ENCODE data around the gene ATXN10.

The ATXN10 gene

GRCh38 chr22:45819305-45819704 is 147.7 kb downstream of the ATXN10 start:
- Histone ChIP-seq H3K36me3 (ENCODE audit: control insufficient read depth in 5 of 5, insufficient read depth in 5 of 5, low read length in 5 of 5) (peaks cover under 1 to 38% (median 16%) of the 10 kb centered on the region in 5 donors), H3K27me3 (ENCODE audit: control insufficient read depth in 5 of 5, insufficient read depth in 4 of 5, low read length in 5 of 5) (no peaks in the 10 kb centered on the region), H3K4me3 (ENCODE audit: low read depth in 1 of 5, low read length in 5 of 5) (no peak overlapping the region), H3K9ac (ENCODE audit: low read length in 5 of 5) (no peak overlapping the region), H3K9me3 (ENCODE audit: control insufficient read depth in 5 of 5, low read length in 5 of 5) (no peaks in the 10 kb centered on the region), H3K27ac (ENCODE audit: low read depth, low read length) (no peak overlapping the region), H3K4me1 (ENCODE audit: control insufficient read depth in 5 of 5, insufficient read depth in 5 of 5, low read length in 5 of 5) (no peaks in the 10 kb centered on the region)

GRCh38 chr22:45823336-45823735 is 151.7 kb downstream of the ATXN10 start:
- Histone ChIP-seq H3K4me1 (ENCODE audit: control insufficient read depth in 5 of 5, insufficient read depth in 5 of 5, low read length in 5 of 5) (no peaks in the 10 kb centered on the region), H3K36me3 (ENCODE audit: control insufficient read depth in 5 of 5, insufficient read depth in 5 of 5, low read length in 5 of 5) (peaks cover 0 to 26% (median 4%) of the 10 kb centered on the region in 5 donors), H3K27me3 (ENCODE audit: control insufficient read depth in 5 of 5, insufficient read depth in 4 of 5, low read length in 5 of 5) (no peaks in the 10 kb centered on the region), H3K27ac (ENCODE audit: low read depth, low read length) (no peak overlapping the region), H3K9me3 (ENCODE audit: control insufficient read depth in 5 of 5, low read length in 5 of 5) (no peaks in the 10 kb centered on the region), H3K4me3 (ENCODE audit: low read depth in 1 of 5, low read length in 5 of 5) (no peak overlapping the region), H3K9ac (ENCODE audit: low read length in 5 of 5) (no peak overlapping the region)

- Histone ChIP-seq H3K27me3 (ENCODE audit: control insufficient read depth in 5 of 5, insufficient read depth in 4 of 5, low read length in 5 of 5) (no peaks in the 10 kb centered on the region), H3K27ac (ENCODE audit: low read depth, low read length) (no peak overlapping the region), H3K9me3 (ENCODE audit: control insufficient read depth in 5 of 5, low read length in 5 of 5) (no peaks in the 10 kb centered on the region), H3K9ac (ENCODE audit: low read length in 5 of 5) (no peak overlapping the region), H3K4me1 (ENCODE audit: control insufficient read depth in 5 of 5, insufficient read depth in 5 of 5, low read length in 5 of 5) (no peaks in the 10 kb centered on the region), H3K36me3 (ENCODE audit: control insufficient read depth in 5 of 5, insufficient read depth in 5 of 5, low read length in 5 of 5) (peaks cover 0 to 11% (median 4%) of the 10 kb centered on the region in 5 donors), H3K4me3 (ENCODE audit: low read depth in 1 of 5, low read length in 5 of 5) (no peak overlapping the region)
These were observed 154.9 kb downstream of the ATXN10 start for GRCh38 chr22:45826520-45826919.

DNA sequence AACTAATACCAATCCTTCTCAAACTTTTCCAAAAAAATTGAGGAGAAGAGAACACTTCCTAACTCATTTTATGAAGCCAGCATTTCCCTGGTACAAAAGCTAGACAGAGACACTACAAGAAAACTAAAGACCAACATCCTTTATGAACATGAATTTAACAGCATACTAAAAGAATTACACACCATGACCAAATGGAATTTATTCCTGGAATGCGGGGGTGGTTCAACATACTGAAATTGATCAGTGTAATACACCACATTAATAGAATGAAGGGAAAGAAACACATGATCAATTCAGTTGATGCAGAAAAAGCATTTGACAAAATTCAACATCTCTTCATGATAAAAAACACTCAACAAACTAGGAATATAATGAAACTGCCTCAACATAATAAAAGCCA is 157.2 kb downstream of the ATXN10 start:
- no peak overlapping the region for H3K9ac ChIP-seq (ENCODE audit: low read length in 5 of 5)
- H3K9me3 ChIP-seq (ENCODE audit: control insufficient read depth in 5 of 5, low read length in 5 of 5) = no peaks in the 10 kb centered on the region
- H3K4me1 ChIP-seq (ENCODE audit: control insufficient read depth in 5 of 5, insufficient read depth in 5 of 5, low read length in 5 of 5) = no peaks in the 10 kb centered on the region
- no peak overlapping the region for H3K27ac ChIP-seq (ENCODE audit: low read depth, low read length)
- H3K36me3 ChIP-seq (ENCODE audit: control insufficient read depth in 5 of 5, insufficient read depth in 5 of 5, low read length in 5 of 5) = peaks cover 0 to 15% (median 5%) of the 10 kb centered on the region in 5 donors
- H3K27me3 ChIP-seq (ENCODE audit: control insufficient read depth in 5 of 5, insufficient read depth in 4 of 5, low read length in 5 of 5) = no peaks in the 10 kb centered on the region
- no peak overlapping the region for H3K4me3 ChIP-seq (ENCODE audit: low read depth in 1 of 5, low read length in 5 of 5)

- no peak overlapping the region for H3K27ac ChIP-seq (ENCODE audit: low read depth, low read length)
These were observed 159.1 kb downstream of the ATXN10 start for GRCh38 chr22:45830531-45831245.

GRCh38 chr22:45831394-45831793 is 159.8 kb downstream of the ATXN10 start:
- Histone ChIP-seq H3K27ac (ENCODE audit: low read depth, low read length) (no peak overlapping the region), H3K4me1 (ENCODE audit: control insufficient read depth in 5 of 5, insufficient read depth in 5 of 5, low read length in 5 of 5) (peaks cover 0 to 2% (median 0%) of the 10 kb centered on the region in 5 donors), H3K9ac (ENCODE audit: low read length in 5 of 5) (no peak overlapping the region), H3K27me3 (ENCODE audit: control insufficient read depth in 5 of 5, insufficient read depth in 4 of 5, low read length in 5 of 5) (no peaks in the 10 kb centered on the region), H3K4me3 (ENCODE audit: low read depth in 1 of 5, low read length in 5 of 5) (no peak overlapping the region), H3K36me3 (ENCODE audit: control insufficient read depth in 5 of 5, insufficient read depth in 5 of 5, low read length in 5 of 5) (peaks cover 0 to 24% (median 11%) of the 10 kb centered on the region in 5 donors), H3K9me3 (ENCODE audit: control insufficient read depth in 5 of 5, low read length in 5 of 5) (no peaks in the 10 kb centered on the region)

More at GRCh38 chr22:45830531-45831245, 159.1 kb downstream of the ATXN10 start:
- no peaks in the 10 kb centered on the region for H3K9me3 ChIP-seq (ENCODE audit: control insufficient read depth in 5 of 5, low read length in 5 of 5)
- H3K36me3 ChIP-seq (ENCODE audit: control insufficient read depth in 5 of 5, insufficient read depth in 5 of 5, low read length in 5 of 5) = peaks cover 0 to 24% (median 11%) of the 10 kb centered on the region in 5 donors
- H3K4me1 ChIP-seq (ENCODE audit: control insufficient read depth in 5 of 5, insufficient read depth in 5 of 5, low read length in 5 of 5) = no peaks in the 10 kb centered on the region
- no peak overlapping the region for H3K4me3 ChIP-seq (ENCODE audit: low read depth in 1 of 5, low read length in 5 of 5)
- H3K9ac ChIP-seq (ENCODE audit: low read length in 5 of 5) = no peak overlapping the region
- H3K27me3 ChIP-seq (ENCODE audit: control insufficient read depth in 5 of 5, insufficient read depth in 4 of 5, low read length in 5 of 5) = no peaks in the 10 kb centered on the region

DNA sequence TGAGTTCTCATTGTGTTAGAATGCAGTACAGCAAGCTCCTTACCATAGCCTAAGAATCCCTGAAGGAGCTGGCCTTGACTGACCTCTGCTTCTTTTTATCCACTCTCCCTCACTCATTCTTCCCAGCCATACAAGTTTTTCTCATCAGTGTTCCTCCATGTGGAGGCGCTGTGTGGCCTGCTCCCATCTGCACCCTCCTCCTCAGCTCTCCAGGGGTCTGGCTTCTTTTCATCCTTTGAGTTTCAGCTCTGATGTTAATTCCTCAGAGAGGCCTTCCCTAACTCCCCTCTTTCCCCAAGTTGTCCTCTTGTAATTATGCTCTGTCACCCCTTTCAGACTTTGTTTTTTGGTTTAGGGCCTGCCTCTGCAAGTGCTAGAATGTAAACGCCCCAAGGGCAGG is 160.5 kb downstream of the ATXN10 start:
- Histone ChIP-seq H3K27ac (ENCODE audit: low read depth, low read length) (no peak overlapping the region), H3K27me3 (ENCODE audit: control insufficient read depth in 5 of 5, insufficient read depth in 4 of 5, low read length in 5 of 5) (no peaks in the 10 kb centered on the region), H3K4me3 (ENCODE audit: low read depth in 1 of 5, low read length in 5 of 5) (no peak overlapping the region), H3K9me3 (ENCODE audit: control insufficient read depth in 5 of 5, low read length in 5 of 5) (no peaks in the 10 kb centered on the region), H3K4me1 (ENCODE audit: control insufficient read depth in 5 of 5, insufficient read depth in 5 of 5, low read length in 5 of 5) (peaks cover 0 to 7% (median 0%) of the 10 kb centered on the region in 5 donors), H3K36me3 (ENCODE audit: control insufficient read depth in 5 of 5, insufficient read depth in 5 of 5, low read length in 5 of 5) (peaks cover 0 to 24% (median 11%) of the 10 kb centered on the region in 5 donors), H3K9ac (ENCODE audit: low read length in 5 of 5) (no peak overlapping the region)

- peaks cover 0 to 24% (median 11%) of the 10 kb centered on the region in 5 donors for H3K36me3 ChIP-seq (ENCODE audit: control insufficient read depth in 5 of 5, insufficient read depth in 5 of 5, low read length in 5 of 5)
- H3K27ac ChIP-seq (ENCODE audit: low read depth, low read length) = no peak overlapping the region
- no peaks in the 10 kb centered on the region for H3K9me3 ChIP-seq (ENCODE audit: control insufficient read depth in 5 of 5, low read length in 5 of 5)
- H3K4me3 ChIP-seq (ENCODE audit: low read depth in 1 of 5, low read length in 5 of 5) = no peak overlapping the region
- no peak overlapping the region for H3K9ac ChIP-seq (ENCODE audit: low read length in 5 of 5)
- peaks cover 0 to 7% (median 0%) of the 10 kb centered on the region in 5 donors for H3K4me1 ChIP-seq (ENCODE audit: control insufficient read depth in 5 of 5, insufficient read depth in 5 of 5, low read length in 5 of 5)
- H3K27me3 ChIP-seq (ENCODE audit: control insufficient read depth in 5 of 5, insufficient read depth in 4 of 5, low read length in 5 of 5) = no peaks in the 10 kb centered on the region
These were observed 161.4 kb downstream of the ATXN10 start for GRCh38 chr22:45832959-45833580.

GRCh38 chr22:45833613-45834012 is 162.0 kb downstream of the ATXN10 start:
- Histone ChIP-seq H3K4me1 (ENCODE audit: control insufficient read depth in 5 of 5, insufficient read depth in 5 of 5, low read length in 5 of 5) (peaks cover 0 to 7% (median 0%) of the 10 kb centered on the region in 5 donors), H3K9ac (ENCODE audit: low read length in 5 of 5) (no peak overlapping the region), H3K9me3 (ENCODE audit: control insufficient read depth in 5 of 5, low read length in 5 of 5) (no peaks in the 10 kb centered on the region), H3K4me3 (ENCODE audit: low read depth in 1 of 5, low read length in 5 of 5) (no peak overlapping the region), H3K36me3 (ENCODE audit: control insufficient read depth in 5 of 5, insufficient read depth in 5 of 5, low read length in 5 of 5) (peaks cover 0 to 24% (median 11%) of the 10 kb centered on the region in 5 donors), H3K27ac (ENCODE audit: low read depth, low read length) (no peak overlapping the region), H3K27me3 (ENCODE audit: control insufficient read depth in 5 of 5, insufficient read depth in 4 of 5, low read length in 5 of 5) (no peaks in the 10 kb centered on the region)

DNA sequence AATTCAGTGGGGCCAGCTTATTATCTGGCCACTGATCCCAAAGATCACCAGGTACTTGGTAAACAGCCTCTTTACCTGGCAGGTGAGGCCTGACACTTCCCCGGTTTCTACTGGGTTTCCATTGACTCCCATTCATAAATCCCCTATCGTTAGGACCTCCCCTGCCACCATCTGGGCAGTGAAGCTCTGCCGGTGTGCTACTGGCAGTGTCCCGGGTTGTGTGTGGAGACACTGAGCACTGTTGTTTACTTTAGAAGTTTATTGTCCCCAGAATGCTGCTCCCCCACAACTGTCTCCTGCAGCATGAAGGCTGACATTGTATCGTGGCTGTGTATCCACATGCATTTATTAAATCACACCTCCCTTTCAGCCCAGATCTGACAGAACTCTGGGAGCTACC is 162.6 kb downstream of the ATXN10 start:
- Histone ChIP-seq H3K9ac (ENCODE audit: low read length in 5 of 5) (no peak overlapping the region), H3K27me3 (ENCODE audit: control insufficient read depth in 5 of 5, insufficient read depth in 4 of 5, low read length in 5 of 5) (no peaks in the 10 kb centered on the region), H3K4me1 (ENCODE audit: control insufficient read depth in 5 of 5, insufficient read depth in 5 of 5, low read length in 5 of 5) (peaks cover 0 to 7% (median 0%) of the 10 kb centered on the region in 5 donors), H3K9me3 (ENCODE audit: control insufficient read depth in 5 of 5, low read length in 5 of 5) (no peaks in the 10 kb centered on the region), H3K27ac (ENCODE audit: low read depth, low read length) (no peak overlapping the region), H3K4me3 (ENCODE audit: low read depth in 1 of 5, low read length in 5 of 5) (no peak overlapping the region), H3K36me3 (ENCODE audit: control insufficient read depth in 5 of 5, insufficient read depth in 5 of 5, low read length in 5 of 5) (peaks cover 0 to 24% (median 12%) of the 10 kb centered on the region in 5 donors)
